ENCODE measurements around the gene IFNL3.

Gene IFNL3

DNA sequence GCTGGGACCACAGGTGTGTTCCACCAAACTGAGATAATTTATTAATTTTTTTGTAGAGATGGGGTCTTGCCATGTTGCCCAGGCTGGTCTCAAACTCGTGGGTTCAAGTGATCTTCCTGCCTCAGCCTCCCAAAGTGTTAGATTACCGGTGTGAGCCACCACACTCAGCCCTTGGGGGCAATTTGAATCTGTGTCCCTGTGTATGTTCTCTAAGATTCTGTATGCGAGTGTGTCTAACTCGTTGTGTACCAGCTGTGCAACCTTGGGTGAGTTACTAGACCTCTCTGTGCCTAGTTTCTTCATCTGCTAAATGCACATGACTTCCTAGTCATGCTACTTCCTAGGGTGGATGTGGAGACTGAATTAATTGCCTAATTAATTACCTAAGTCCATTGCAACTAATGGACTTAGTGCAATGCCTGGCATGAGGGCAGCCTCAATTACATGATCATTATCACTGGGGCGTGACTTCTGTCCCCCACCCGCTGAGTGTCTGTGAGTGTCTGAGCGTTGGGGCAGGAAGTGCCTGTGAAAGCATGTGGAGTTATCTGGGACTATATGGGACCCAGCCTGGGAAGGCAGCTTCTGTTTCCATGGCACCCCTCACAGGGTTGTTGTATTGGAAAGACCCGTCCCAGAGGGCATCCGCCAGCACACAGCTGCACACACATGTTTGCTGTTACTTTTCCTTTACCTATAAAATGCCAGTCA lies 49.8 kb downstream of the IFNL3 start:
- in situ Hi-C loops (cut with MboI; ENCODE audit: low sequenced_read_pairs) = no loop called here

DNA sequence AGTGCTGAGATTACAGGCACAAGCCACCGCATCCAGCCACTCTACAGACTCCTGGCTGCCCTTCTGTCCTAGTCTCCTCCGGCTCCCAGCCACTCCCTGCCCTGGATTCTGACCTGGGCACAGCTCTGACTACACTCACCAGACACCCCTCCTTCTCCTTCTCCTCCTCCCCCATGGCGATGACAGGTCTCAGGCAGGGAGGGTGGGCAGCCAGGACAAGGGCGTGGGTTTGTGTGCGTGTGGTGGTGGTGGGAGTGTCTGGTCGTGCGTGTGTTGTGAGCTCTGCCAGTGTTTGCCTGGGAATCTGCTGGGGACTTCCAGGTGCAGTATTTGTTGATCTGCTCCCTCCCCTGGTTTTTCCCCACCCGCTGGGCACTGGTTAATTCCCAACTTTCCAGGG lies 51.0 kb downstream of the IFNL3 start:
- in situ Hi-C loops (cut with MboI; ENCODE audit: low sequenced_read_pairs) = no loop called here
